HFFc6 (cell line): ENCODE data around the gene SDHAF2. TPM values are rescaled to one million over a fixed set of nuclear protein-coding genes. Genes with fewer than 3 reads are reported as not detected.

Experiments
- DNase-seq: peaks from one replicate; pipeline ENCODE4 v3.0.0-alpha.2; 2018
- H3K27ac Mint-ChIP-seq: 2 replicates; pipeline ENCODE4 v1.8.0; 2020; ENCODE audit warnings: mild to moderate bottlenecking, mixed read lengths
- H3K27me3 Mint-ChIP-seq: 2 replicates; pipeline ENCODE4 v1.8.0; 2021; ENCODE audit warnings: mild to moderate bottlenecking, moderate library complexity, mixed read lengths; ENCODE audit not compliant: insufficient read depth
- H3K36me3 Mint-ChIP-seq: 2 replicates; pipeline ENCODE4 v1.8.0; 2021; ENCODE audit warnings: low read depth, mixed read lengths
- H3K4me1 Mint-ChIP-seq: 2 replicates; pipeline ENCODE4 v1.8.0; 2020; ENCODE audit warnings: low read depth, mixed read lengths
- H3K4me3 Mint-ChIP-seq: 2 replicates; pipeline ENCODE4 v1.8.0; 2020; ENCODE audit warnings: mild to moderate bottlenecking, moderate library complexity, mixed read lengths
- H3K9me3 Mint-ChIP-seq: 2 replicates; pipeline ENCODE4 v1.8.0; 2020; ENCODE audit warnings: mild to moderate bottlenecking, mixed read lengths
- CTCF ChIP-seq: fragments of 200-600 bp; sonication (generic); IDR thresholded peaks from 2 replicates; pipeline ENCODE4 v1.5.0; 2021; ENCODE audit warnings: antibody characterized with exemption, mild to moderate bottlenecking
- total RNA-seq, 6 experiments: library from RNA; stranded (reverse); fragmentation: NEBNext Ultra II Directional; extraction: Animal tissue kit (Norgen Biotek cat#: 25700); gene quantifications; 2 replicates in 1 of 6; 3 replicates in 5 of 6; pipeline ENCODE4 v1.2.3, GENCODE V29; 2021

Gene SDHAF2
- total RNA-seq, 6 experiments from 2014 or later: 33.9 to 43.0 (median 38.3) TPM

GRCh38 chr11:61494381-61494961 is 64.5 kb downstream of the SDHAF2 start:
- H3K9me3 Mint-ChIP-seq: no peaks in the 10 kb centered on the region
- no peaks in the 10 kb centered on the region for H3K36me3 Mint-ChIP-seq
- DNase-seq: no peak
- H3K27me3 Mint-ChIP-seq: peaks cover 18% of the 10 kb centered on the region
- no peak for TF ChIP-seq CTCF
- H3K4me3 Mint-ChIP-seq: no peak overlapping the region
- H3K4me1 Mint-ChIP-seq: peaks cover 7% of the 10 kb centered on the region
- no peak overlapping the region for H3K27ac Mint-ChIP-seq

GRCh38 chr11:61495801-61496601 is 66.1 kb downstream of the SDHAF2 start:
- Mint-ChIP-seq H3K4me1 (no peaks in the 10 kb centered on the region), H3K36me3 (no peaks in the 10 kb centered on the region), H3K9me3 (no peaks in the 10 kb centered on the region), H3K27me3 (peaks cover 23% of the 10 kb centered on the region), H3K4me3 (no peak overlapping the region), H3K27ac (no peak overlapping the region)
- DNase-seq: no peak
- TF ChIP-seq CTCF: no peak

Other genes starting within 250 kb of the SDHAF2 start
- gene PGA3, start 226.6 kb upstream of the SDHAF2 start, total RNA-seq: under 1 TPM in 5 of 6 experiments, not detected in 1; 0.21 to 0.37 (median 0.24) TPM
- not detected for gene PGA4, start 207.8 kb upstream of the SDHAF2 start, total RNA-seq
- gene PGA5, start 188.9 kb upstream of the SDHAF2 start, total RNA-seq: not detected
- 1 to 10 TPM in 1 of 6 experiments, under 1 TPM in 5; 0.47 to 1.5 (median 0.74) TPM for gene VWCE, start 134.8 kb upstream of the SDHAF2 start, total RNA-seq
- gene DDB1, start 97.0 kb upstream of the SDHAF2 start, total RNA-seq: 100 to 1,000 TPM; 241 to 285 (median 267) TPM
- 10 to 100 TPM; 27.3 to 43.0 (median 31.8) TPM for gene TKFC, start 96.9 kb upstream of the SDHAF2 start, total RNA-seq
- gene CYB561A3, start 68.2 kb upstream of the SDHAF2 start, total RNA-seq: 10 to 100 TPM; 38.7 to 52.8 (median 46.7) TPM
- gene TMEM138, start 67.8 kb upstream of the SDHAF2 start, total RNA-seq: 10 to 100 TPM; 49.0 to 63.1 (median 58.0) TPM
- gene TMEM216, start 37.5 kb upstream of the SDHAF2 start, total RNA-seq: 1 to 10 TPM; 5.9 to 9.5 (median 8.3) TPM
- 10 to 100 TPM; 56.9 to 72.4 (median 64.8) TPM for gene CPSF7, start 149 bp upstream of the SDHAF2 start, total RNA-seq
- gene LRRC10B, start 78.6 kb downstream of the SDHAF2 start, total RNA-seq: not detected
- under 1 TPM in 3 of 6 experiments, not detected in 3; 0.05 to 0.21 (median 0.11) TPM for gene SYT7, start 151.0 kb downstream of the SDHAF2 start, total RNA-seq